ENCODE results near the gene SLC3A2.

SLC3A2 gene

GRCh38 chr11:62883673-62884072, 3.0 kb downstream of the SLC3A2 start:
- H3K4me3 Mint-ChIP-seq = peak overlapping the region; percentile 99
- H3K27ac Mint-ChIP-seq = peak overlapping the region; percentile 100
- DNase-seq = no peak
- peaks cover 57% of the 10 kb centered on the region for H3K4me1 Mint-ChIP-seq (ENCODE audit: low read depth)
- H3K9me3 Mint-ChIP-seq = no peaks in the 10 kb centered on the region
- H3K27me3 Mint-ChIP-seq = no peaks in the 10 kb centered on the region
- H3K36me3 Mint-ChIP-seq (ENCODE audit: low read depth) = peaks cover 98% of the 10 kb centered on the region

GRCh38 chr11:62885137-62885750, 4.5 kb downstream of the SLC3A2 start:
- Mint-ChIP-seq H3K27ac (peak overlapping the region; percentile 86), H3K36me3 (ENCODE audit: low read depth) (peaks cover 99% of the 10 kb centered on the region), H3K4me3 (peak overlapping the region; percentile 65), H3K4me1 (ENCODE audit: low read depth) (peaks cover 54% of the 10 kb centered on the region), H3K27me3 (no peaks in the 10 kb centered on the region), H3K9me3 (no peaks in the 10 kb centered on the region)
- no peak for DNase-seq

GRCh38 chr11:62888406-62888805, 7.7 kb downstream of the SLC3A2 start:
- no peak overlapping the region for H3K4me3 Mint-ChIP-seq
- H3K36me3 Mint-ChIP-seq (ENCODE audit: low read depth) = peaks cover 67% of the 10 kb centered on the region
- no peak for DNase-seq
- H3K27me3 Mint-ChIP-seq = no peaks in the 10 kb centered on the region
- peak overlapping the region; percentile 78 for H3K27ac Mint-ChIP-seq
- H3K4me1 Mint-ChIP-seq (ENCODE audit: low read depth) = peaks cover 46% of the 10 kb centered on the region
- H3K9me3 Mint-ChIP-seq = no peaks in the 10 kb centered on the region

GRCh38 chr11:62889126-62889483, 8.4 kb downstream of the SLC3A2 start:
- Mint-ChIP-seq H3K4me3 (no peak overlapping the region), H3K27me3 (no peaks in the 10 kb centered on the region), H3K9me3 (no peaks in the 10 kb centered on the region), H3K36me3 (ENCODE audit: low read depth) (peaks cover 60% of the 10 kb centered on the region), H3K4me1 (ENCODE audit: low read depth) (peaks cover 39% of the 10 kb centered on the region), H3K27ac (peak overlapping the region; percentile 78)
- DNase-seq = no peak

GRCh38 chr11:62889484-62890437, 9.1 kb downstream of the SLC3A2 start:
- peaks cover 54% of the 10 kb centered on the region for H3K36me3 Mint-ChIP-seq (ENCODE audit: low read depth)
- H3K9me3 Mint-ChIP-seq = no peaks in the 10 kb centered on the region
- H3K27me3 Mint-ChIP-seq = peaks cover 2% of the 10 kb centered on the region
- H3K27ac Mint-ChIP-seq = peak overlapping the region; percentile 78
- peaks cover 35% of the 10 kb centered on the region for H3K4me1 Mint-ChIP-seq (ENCODE audit: low read depth)
- no peak overlapping the region for H3K4me3 Mint-ChIP-seq
- DNase-seq = peak; percentile 45

GRCh38 chr11:62892077-62892922, 11.6 kb downstream of the SLC3A2 start:
- Mint-ChIP-seq H3K27ac (peak overlapping the region; percentile 7), H3K4me1 (ENCODE audit: low read depth) (peaks cover 18% of the 10 kb centered on the region), H3K4me3 (no peak overlapping the region), H3K27me3 (peaks cover 6% of the 10 kb centered on the region), H3K9me3 (no peaks in the 10 kb centered on the region), H3K36me3 (ENCODE audit: low read depth) (peaks cover 29% of the 10 kb centered on the region)
- DNase-seq = no peak

GRCh38 chr11:62895501-62895900, 14.8 kb downstream of the SLC3A2 start:
- H3K27ac Mint-ChIP-seq = no peak overlapping the region
- no peak overlapping the region for H3K4me3 Mint-ChIP-seq
- H3K4me1 Mint-ChIP-seq (ENCODE audit: low read depth) = peaks cover 6% of the 10 kb centered on the region
- DNase-seq = no peak
- H3K27me3 Mint-ChIP-seq = peaks cover 16% of the 10 kb centered on the region
- no peaks in the 10 kb centered on the region for H3K36me3 Mint-ChIP-seq (ENCODE audit: low read depth)
- H3K9me3 Mint-ChIP-seq = no peaks in the 10 kb centered on the region

- no peaks in the 10 kb centered on the region for H3K36me3 Mint-ChIP-seq (ENCODE audit: low read depth)
- H3K27me3 Mint-ChIP-seq = peaks cover 17% of the 10 kb centered on the region
- no peak overlapping the region for H3K4me3 Mint-ChIP-seq
- H3K9me3 Mint-ChIP-seq = no peaks in the 10 kb centered on the region
- H3K4me1 Mint-ChIP-seq (ENCODE audit: low read depth) = peaks cover 6% of the 10 kb centered on the region
- no peak for DNase-seq
- no peak overlapping the region for H3K27ac Mint-ChIP-seq
These were observed 15.4 kb downstream of the SLC3A2 start for GRCh38 chr11:62896049-62896448.

- Mint-ChIP-seq H3K36me3 (ENCODE audit: low read depth) (no peaks in the 10 kb centered on the region), H3K4me3 (no peak overlapping the region), H3K4me1 (ENCODE audit: low read depth) (peaks cover 9% of the 10 kb centered on the region), H3K27ac (no peak overlapping the region), H3K27me3 (peaks cover 17% of the 10 kb centered on the region), H3K9me3 (no peaks in the 10 kb centered on the region)
- no peak for DNase-seq
These were observed 16.6 kb downstream of the SLC3A2 start for GRCh38 chr11:62897311-62897710.

- DNase-seq = no peak
- H3K36me3 Mint-ChIP-seq (ENCODE audit: low read depth) = no peaks in the 10 kb centered on the region
- no peak overlapping the region for H3K27ac Mint-ChIP-seq
- no peaks in the 10 kb centered on the region for H3K9me3 Mint-ChIP-seq
- H3K4me1 Mint-ChIP-seq (ENCODE audit: low read depth) = peaks cover 16% of the 10 kb centered on the region
- H3K27me3 Mint-ChIP-seq = peaks cover 17% of the 10 kb centered on the region
- H3K4me3 Mint-ChIP-seq = no peak overlapping the region
These were observed 17.3 kb downstream of the SLC3A2 start for GRCh38 chr11:62898027-62898426.

GRCh38 chr11:62902932-62903331, 22.2 kb downstream of the SLC3A2 start:
- H3K4me3 Mint-ChIP-seq = no peak overlapping the region
- no peaks in the 10 kb centered on the region for H3K36me3 Mint-ChIP-seq (ENCODE audit: low read depth)
- H3K27me3 Mint-ChIP-seq = peaks cover 27% of the 10 kb centered on the region
- H3K4me1 Mint-ChIP-seq (ENCODE audit: low read depth) = peaks cover 21% of the 10 kb centered on the region
- DNase-seq = no peak
- no peak overlapping the region for H3K27ac Mint-ChIP-seq
- H3K9me3 Mint-ChIP-seq = no peaks in the 10 kb centered on the region

GRCh38 chr11:62905296-62905695, 24.6 kb downstream of the SLC3A2 start:
- H3K36me3 Mint-ChIP-seq (ENCODE audit: low read depth) = no peaks in the 10 kb centered on the region
- H3K27ac Mint-ChIP-seq = no peak overlapping the region
- H3K27me3 Mint-ChIP-seq = peaks cover 22% of the 10 kb centered on the region
- H3K9me3 Mint-ChIP-seq = no peaks in the 10 kb centered on the region
- no peak overlapping the region for H3K4me3 Mint-ChIP-seq
- H3K4me1 Mint-ChIP-seq (ENCODE audit: low read depth) = peaks cover 21% of the 10 kb centered on the region
- DNase-seq = no peak

GRCh38 chr11:62905927-62906531, 25.3 kb downstream of the SLC3A2 start:
- Mint-ChIP-seq H3K27ac (no peak overlapping the region), H3K9me3 (no peaks in the 10 kb centered on the region), H3K4me3 (no peak overlapping the region), H3K36me3 (ENCODE audit: low read depth) (no peaks in the 10 kb centered on the region), H3K4me1 (ENCODE audit: low read depth) (peaks cover 21% of the 10 kb centered on the region), H3K27me3 (peaks cover 21% of the 10 kb centered on the region)
- DNase-seq = peak; percentile 88

- H3K27ac Mint-ChIP-seq = no peak overlapping the region
- H3K4me3 Mint-ChIP-seq = no peak overlapping the region
- H3K9me3 Mint-ChIP-seq = no peaks in the 10 kb centered on the region
- peaks cover 2% of the 10 kb centered on the region for H3K4me1 Mint-ChIP-seq (ENCODE audit: low read depth)
- no peaks in the 10 kb centered on the region for H3K36me3 Mint-ChIP-seq (ENCODE audit: low read depth)
- no peak for DNase-seq
- peaks cover 21% of the 10 kb centered on the region for H3K27me3 Mint-ChIP-seq
These were observed 27.9 kb downstream of the SLC3A2 start for GRCh38 chr11:62908468-62909072.

All from activated T-cell treated with anti-CD3 and anti-CD28 coated beads, Interleukin-2, amount 50 U/mL, for 24 hours (primary cell).